Cardiac fibroblast (primary cell): ENCODE data around the gene WDR88.

ENCODE experiments used
- DNase-seq, 2 donors: peaks; one replicate each; pipeline versions ENCODE4 v3.0.0 to v3.0.0-alpha.2; 2010; ENCODE audit warnings: low read depth in 2 of 2
- H3K4me3 ChIP-seq, 2 donors: replicated peaks in 1 of 2; 1 replicate in 1 of 2; 2 replicates in 1 of 2; pipeline ENCODE4 v1.5.1; 2011; ENCODE audit warnings: low read depth in 2 of 2, low read length in 2 of 2, mild to moderate bottlenecking in 2 of 2, moderate library complexity in 1 of 2
- TF ChIP-seq, protein P1 (sequence below): IDR thresholded peaks from one replicate; pipeline ENCODE4 v1.5.1; 2011; ENCODE audit warnings: low read depth, mild to moderate bottlenecking, low read length, inconsistent platforms

Gene WDR88

DNA sequence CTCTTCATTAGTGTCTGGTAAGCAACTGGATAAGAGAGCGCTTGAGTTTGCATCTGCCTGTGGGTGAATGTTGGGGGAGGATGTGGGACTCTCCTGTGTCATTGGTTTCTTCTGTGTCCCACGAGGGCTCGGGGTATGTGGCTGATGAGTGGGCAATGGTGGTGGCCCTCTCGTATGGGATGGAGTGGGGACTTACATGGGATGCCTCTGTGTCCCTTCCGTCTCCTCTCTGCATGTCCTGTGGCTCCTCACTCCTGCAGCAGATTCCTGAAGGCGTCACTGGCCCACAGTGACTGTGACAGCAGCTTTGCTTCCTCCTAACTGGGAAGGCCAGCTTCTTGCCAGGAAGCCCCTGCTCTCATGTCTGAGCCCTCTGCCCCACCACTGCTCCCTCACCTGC is 59.6 kb downstream of the WDR88 start:
- TF ChIP-seq, protein P1, sequence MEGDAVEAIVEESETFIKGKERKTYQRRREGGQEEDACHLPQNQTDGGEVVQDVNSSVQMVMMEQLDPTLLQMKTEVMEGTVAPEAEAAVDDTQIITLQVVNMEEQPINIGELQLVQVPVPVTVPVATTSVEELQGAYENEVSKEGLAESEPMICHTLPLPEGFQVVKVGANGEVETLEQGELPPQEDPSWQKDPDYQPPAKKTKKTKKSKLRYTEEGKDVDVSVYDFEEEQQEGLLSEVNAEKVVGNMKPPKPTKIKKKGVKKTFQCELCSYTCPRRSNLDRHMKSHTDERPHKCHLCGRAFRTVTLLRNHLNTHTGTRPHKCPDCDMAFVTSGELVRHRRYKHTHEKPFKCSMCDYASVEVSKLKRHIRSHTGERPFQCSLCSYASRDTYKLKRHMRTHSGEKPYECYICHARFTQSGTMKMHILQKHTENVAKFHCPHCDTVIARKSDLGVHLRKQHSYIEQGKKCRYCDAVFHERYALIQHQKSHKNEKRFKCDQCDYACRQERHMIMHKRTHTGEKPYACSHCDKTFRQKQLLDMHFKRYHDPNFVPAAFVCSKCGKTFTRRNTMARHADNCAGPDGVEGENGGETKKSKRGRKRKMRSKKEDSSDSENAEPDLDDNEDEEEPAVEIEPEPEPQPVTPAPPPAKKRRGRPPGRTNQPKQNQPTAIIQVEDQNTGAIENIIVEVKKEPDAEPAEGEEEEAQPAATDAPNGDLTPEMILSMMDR, result no peak
- no peak overlapping the region for H3K4me3 ChIP-seq
- no peak for DNase-seq

DNA sequence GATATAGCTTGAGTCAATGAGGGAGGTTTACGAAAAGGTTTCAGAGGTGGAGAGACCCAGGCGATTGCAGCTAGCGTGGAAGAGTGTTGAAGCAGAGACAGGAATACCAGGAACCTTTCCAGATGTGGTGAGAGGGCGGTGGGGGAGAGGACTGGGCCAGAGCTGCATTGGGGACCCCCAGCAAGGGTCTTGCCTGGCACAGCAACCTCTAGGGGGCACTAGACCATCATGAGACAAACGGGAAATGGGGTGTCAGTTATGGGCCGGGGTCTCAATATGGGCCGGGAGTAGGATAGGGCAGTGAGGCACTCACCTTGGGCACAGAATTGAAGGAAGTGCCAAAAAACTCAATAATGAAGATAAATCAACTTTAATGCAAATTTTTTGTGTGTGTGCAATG is 60.1 kb downstream of the WDR88 start:
- no peak overlapping the region for H3K4me3 ChIP-seq
- TF ChIP-seq, protein P1, result peak; percentile 18
- DNase-seq, result no peak

DNA sequence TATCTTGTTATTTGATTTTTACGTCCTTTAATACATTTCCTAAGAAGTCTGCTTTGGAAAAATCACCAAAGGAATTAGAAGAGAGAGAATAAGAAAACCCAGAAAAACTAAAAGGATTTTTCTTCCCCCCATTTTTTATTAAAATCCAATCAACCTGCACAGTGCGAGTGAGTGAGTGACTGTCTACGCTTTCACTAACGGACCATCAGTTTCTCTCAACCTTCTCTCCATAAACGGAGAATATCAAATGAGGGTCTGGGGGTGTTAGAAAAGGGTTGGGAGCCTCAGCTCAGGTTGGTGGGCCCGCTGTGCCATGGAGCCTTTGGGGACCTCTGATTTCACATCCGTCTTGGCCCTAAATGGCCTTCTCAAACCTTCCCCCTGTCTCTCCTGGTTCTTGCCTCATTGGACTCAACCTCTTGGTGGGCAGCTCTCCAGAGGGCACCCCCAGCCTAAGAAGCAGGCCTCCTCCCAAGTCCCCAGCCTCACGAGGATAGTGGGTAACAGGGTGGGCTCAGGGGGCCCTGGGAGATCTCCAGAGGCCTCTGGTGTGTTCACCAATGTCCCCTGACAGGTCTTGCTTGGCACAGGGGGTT is 61.5 kb downstream of the WDR88 start:
- no peak overlapping the region for H3K4me3 ChIP-seq
- TF ChIP-seq, protein P1, result no peak
- no peak for DNase-seq

DNA sequence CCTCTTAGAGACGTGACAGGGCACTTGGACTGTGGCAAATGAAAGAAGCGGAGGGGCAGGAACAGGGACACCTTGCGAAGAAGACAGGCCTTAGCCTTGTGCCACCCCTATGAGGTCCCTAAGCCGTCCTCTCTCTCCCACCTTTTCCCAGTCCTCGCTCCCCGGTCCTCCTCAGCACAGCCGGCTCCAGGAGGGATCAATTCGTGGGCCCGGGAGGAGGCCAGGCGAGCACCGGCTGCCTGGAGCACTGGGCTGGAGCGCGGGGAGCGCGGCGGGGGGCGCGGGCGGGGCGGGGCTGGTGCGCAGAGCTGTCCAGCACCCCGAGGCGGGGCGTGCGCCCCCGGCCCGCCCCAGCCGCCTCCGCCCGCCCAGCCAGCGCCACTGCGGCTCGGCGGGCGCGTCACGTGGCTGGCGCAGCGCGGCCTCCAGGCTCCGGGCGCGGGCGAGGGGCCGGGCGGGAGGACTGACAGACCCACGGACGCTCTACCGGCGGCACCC is 62.0 kb downstream of the WDR88 start, which contains the start of gene LRP3:
Gene LRP3 (plus strand): TSS at position 466 of the 498 bp plus-strand sequence. CDS start 456 bp downstream, outside the sequence.
- TF ChIP-seq, protein P1, result no peak
- H3K4me3 ChIP-seq, result peak within 1 kb of the TSS; percentile 59 to 66
- DNase-seq, result peak; percentile 2 to 47

DNA sequence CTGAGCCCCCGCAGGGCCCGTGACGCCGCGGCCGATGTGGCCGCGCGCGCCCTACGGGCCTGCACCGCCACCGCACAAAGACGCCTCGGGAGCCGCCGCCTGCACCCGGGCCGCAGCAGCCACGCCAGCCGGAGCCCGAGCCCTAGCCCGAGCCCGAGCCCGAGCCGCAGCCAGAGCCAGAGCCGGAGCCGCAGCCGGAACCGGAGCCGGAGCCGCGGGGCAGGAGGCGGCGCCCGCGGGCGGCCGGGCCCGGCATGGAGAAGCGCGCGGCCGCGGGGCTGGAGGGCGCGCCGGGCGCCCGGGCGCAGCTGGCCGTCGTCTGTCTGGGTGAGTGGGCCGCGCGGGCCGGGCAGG is 62.6 kb downstream of the WDR88 start:
- TF ChIP-seq, protein P1, result no peak
- peak in 1 of 2 donors; percentile 10 for DNase-seq
- peak overlapping the region in 1 of 2 donors; percentile 59 for H3K4me3 ChIP-seq

DNA sequence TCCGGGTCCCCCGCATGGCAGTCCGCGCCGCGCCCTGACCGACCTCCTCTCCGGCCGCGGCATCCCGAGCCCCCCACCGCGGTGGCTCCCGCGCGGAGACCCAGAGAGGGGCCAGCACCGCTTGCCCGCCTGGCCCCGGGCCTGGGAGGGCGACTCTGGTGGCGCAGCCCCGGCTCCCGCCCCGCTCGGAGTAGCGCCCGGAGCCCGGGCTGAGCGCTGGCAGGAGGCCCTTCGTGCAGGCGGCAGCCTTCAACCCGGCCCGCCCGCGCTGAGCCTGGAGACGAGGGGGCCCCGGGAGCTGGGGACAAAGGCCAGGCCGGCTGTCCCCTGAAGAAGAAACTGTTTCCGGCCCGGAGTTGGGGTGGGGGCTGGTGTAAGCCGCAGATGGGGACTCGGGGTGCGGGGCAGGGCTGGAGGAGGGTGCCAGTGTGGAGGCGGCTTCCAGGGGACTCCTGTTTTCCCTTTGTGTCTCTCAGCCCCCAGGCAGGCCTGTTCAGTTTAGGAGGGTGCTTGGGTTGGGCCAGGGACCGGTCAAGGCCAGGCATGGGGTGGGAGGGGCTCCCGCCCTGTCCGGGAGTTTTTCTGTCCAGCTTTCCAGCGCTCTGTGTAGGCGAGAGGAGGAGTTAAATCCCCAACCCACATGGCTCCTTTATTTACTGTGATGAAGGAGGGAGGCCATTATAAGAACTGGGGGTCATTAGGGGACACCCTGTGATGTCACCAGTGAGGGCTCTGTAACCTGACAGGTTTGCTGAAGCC is 63.2 kb downstream of the WDR88 start:
- DNase-seq, result peak; percentile 60 to 65
- TF ChIP-seq, protein P1, result no peak
- peak overlapping the region; percentile 59 to 66 for H3K4me3 ChIP-seq
